ENCODE data around the gene PHF12.

Gene PHF12

DNA sequence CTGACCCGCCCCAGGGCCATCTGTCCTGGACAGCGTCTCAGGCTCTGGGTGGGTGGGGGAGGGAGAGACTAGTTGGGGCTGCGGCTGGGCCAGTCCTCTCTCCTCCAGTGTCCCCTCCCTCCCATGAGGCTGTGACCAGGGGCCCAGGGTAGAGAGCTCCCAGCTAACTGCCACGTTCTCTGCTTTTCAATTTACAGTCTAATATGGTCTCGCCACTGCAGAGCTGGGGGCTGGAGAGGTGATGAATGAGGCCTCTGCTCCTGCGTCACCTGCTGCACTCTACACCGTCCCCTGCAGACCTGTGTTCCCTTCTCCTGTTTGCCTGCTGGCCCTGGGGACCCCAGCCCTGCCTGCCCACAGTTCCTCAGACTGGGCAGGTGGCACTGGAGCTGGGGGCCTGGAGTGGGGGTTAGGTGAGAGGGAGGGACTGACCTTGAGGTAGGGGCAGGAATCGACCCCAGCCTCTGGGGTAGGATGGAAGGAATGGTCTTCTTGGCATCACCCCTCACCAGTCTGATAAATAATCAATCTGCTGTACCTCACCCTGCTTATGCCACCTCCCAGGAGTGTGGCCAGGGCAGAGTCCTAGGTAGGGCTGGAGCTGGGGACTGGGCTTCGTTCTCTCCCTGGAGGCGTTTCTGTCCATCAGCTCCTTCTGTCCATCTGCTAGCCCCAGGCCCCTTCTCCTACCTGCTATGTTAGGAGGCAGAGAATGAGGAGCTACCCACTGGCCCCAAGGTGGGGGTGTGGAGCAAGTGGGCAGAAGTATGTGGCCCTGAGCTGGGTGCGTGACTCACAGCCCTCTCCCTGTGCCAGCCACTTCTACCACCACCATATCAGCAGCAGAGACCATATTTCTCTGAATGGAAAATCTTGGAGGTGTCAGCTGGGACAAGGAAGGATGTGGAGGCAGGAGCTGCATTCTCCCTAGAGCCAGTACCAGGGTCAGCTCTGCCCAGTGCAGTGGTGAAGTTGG lies 41.6 kb upstream of the PHF12 start:
- TF ChIP-seq, protein P1, sequence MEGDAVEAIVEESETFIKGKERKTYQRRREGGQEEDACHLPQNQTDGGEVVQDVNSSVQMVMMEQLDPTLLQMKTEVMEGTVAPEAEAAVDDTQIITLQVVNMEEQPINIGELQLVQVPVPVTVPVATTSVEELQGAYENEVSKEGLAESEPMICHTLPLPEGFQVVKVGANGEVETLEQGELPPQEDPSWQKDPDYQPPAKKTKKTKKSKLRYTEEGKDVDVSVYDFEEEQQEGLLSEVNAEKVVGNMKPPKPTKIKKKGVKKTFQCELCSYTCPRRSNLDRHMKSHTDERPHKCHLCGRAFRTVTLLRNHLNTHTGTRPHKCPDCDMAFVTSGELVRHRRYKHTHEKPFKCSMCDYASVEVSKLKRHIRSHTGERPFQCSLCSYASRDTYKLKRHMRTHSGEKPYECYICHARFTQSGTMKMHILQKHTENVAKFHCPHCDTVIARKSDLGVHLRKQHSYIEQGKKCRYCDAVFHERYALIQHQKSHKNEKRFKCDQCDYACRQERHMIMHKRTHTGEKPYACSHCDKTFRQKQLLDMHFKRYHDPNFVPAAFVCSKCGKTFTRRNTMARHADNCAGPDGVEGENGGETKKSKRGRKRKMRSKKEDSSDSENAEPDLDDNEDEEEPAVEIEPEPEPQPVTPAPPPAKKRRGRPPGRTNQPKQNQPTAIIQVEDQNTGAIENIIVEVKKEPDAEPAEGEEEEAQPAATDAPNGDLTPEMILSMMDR (conservative IDR thresholded peaks at IDR 0.05) = no peak
- H3K27ac ChIP-seq = peak overlapping the region; percentile 33; the same call in 1 of the 2 replicates

DNA sequence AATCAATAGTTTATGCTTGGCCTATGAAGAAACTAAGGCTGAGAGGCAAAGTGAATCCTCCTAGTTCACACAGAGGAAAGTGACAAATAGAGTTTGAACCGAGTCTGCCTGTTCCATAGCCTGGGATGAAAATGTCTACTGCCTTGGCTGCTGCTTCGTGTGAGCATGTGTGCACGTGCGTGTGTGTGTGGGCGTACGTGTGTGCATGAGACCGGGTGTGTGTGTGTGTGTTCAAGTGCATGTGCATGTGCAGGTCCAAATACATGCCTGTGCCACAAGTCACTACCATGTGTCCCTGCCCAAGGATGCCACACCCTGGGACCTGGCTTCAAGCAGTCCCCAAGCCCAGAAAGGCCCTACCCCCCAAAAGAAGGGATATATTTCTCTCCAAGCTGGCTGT lies 40.9 kb upstream of the PHF12 start:
- TF ChIP-seq, protein P1 (conservative IDR thresholded peaks at IDR 0.05) = no peak
- peak overlapping the region; percentile 33; the same call in 1 of the 2 replicates for H3K27ac ChIP-seq

DNA sequence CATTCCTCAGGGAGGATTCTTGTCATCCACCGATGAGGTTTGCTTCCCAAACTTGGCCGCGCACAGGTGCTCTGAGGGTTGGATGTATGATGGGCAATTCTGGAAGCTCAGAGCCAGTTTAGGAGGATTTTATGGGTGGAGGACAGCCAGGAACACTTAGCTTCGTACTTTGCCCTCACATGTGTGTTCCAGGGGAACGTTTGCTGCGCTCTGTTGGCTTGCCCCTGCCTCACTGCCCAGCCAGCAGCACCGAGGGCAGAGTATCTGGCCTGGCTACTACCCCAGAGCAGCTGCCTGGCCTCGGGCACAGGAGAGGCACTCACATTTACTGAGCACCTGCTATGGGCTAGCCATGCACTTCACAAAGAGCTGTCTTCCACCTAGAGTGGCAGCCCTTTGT lies 40.5 kb upstream of the PHF12 start:
- TF ChIP-seq, protein P1 (conservative IDR thresholded peaks at IDR 0.05) = no peak
- peak overlapping the region; percentile 33; the same call in 1 of the 2 replicates for H3K27ac ChIP-seq

DNA sequence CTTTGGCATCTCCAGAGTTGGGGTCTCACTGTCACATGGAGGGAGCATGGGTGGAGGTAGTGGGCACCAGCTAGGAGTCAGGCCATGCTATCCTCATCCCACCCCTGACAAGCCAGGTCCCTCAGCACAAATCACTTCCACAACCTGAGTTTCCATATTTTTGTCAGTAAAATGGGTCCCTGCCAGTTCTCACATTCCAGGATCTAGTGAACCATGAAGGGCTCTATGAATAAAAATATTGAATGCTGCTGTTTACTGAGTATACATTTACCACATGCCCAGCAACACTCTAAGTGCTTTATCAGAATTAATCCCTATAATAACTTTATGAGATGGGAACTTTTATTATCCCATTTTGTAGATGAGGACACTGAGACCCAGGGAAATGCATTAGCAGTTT lies 37.7 kb upstream of the PHF12 start:
- H3K27ac ChIP-seq = peak overlapping the region; percentile 86
- TF ChIP-seq, protein P1 (conservative IDR thresholded peaks at IDR 0.05) = no peak

DNA sequence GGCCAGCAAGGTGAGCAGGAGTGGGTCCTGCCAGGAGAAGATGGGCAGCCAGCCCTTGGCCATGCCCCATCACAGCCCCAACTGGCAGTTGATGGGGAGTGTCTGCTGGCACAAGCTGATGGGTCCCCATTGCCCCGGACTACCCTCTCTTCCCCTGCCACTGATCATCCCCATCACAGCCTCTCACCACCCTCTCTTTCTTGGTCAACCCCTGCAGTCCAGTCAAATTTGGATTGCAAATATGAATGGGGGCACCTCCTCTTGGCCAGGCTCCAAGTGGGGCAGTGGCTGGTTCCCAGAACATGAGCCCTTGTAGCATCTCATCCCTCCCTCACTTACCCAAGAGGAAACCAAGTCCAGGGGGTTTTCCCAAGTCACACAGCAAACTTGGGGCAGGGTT lies 37.2 kb upstream of the PHF12 start:
- H3K27ac ChIP-seq = peak overlapping the region; percentile 86
- TF ChIP-seq, protein P1 (conservative IDR thresholded peaks at IDR 0.05) = no peak

DNA sequence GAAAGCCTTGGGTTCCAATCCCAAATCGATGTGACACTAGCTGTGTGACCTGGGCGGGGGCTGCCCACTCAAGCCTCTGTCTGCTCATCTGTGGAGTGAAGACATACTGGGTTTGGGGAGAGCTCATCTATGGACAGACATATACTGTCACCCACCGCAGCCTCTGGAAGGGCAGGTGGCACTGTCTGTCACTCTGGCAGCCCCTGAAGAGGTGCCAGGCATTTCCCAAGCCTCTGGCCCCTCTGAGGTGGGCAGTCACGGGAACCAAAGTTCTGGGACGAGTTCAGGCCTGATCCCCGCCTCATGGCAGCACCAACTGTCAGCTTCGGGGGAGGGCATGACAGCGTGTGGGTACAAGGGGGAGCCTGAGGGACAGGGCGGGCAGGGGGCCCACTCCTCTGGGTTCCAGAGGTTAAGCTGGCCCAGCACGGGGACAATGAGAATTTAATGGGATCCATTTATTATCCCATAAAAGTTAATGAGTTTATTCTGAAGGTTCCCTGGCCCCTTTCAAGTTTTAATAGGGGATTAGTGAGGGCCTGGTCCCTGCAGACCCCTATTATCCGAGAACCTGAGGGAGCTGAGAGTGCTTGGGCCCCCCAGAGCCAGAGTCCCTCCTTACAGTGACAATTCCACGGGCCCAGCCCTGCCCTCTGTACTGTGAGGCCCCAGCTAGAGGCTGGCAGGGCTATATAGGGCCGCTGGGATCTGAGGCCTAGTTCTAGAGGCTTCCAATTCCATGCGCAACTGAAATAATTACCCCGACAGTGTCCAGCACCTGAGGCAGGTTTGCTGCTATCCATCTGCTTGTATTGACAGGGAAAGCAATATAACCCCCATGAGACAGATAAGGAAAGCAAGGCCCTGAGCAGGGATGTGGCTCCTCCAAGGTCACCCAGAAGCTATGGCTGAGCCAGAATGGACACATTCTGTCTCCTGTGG lies 35.7 kb upstream of the PHF12 start:
- TF ChIP-seq, protein P1 (conservative IDR thresholded peaks at IDR 0.05) = no peak
- H3K27ac ChIP-seq = peak overlapping the region; percentile 86

Measured in VCaP (cell line).